ENCODE measurements around the gene GPER1. TPM values are rescaled to one million over a fixed set of nuclear protein-coding genes. Genes with fewer than 3 reads are reported as not detected.

GPER1 gene
- total and polyA plus RNA-seq, 2 experiments from 2014 or later: 3.4 to 5.2 TPM

DNA sequence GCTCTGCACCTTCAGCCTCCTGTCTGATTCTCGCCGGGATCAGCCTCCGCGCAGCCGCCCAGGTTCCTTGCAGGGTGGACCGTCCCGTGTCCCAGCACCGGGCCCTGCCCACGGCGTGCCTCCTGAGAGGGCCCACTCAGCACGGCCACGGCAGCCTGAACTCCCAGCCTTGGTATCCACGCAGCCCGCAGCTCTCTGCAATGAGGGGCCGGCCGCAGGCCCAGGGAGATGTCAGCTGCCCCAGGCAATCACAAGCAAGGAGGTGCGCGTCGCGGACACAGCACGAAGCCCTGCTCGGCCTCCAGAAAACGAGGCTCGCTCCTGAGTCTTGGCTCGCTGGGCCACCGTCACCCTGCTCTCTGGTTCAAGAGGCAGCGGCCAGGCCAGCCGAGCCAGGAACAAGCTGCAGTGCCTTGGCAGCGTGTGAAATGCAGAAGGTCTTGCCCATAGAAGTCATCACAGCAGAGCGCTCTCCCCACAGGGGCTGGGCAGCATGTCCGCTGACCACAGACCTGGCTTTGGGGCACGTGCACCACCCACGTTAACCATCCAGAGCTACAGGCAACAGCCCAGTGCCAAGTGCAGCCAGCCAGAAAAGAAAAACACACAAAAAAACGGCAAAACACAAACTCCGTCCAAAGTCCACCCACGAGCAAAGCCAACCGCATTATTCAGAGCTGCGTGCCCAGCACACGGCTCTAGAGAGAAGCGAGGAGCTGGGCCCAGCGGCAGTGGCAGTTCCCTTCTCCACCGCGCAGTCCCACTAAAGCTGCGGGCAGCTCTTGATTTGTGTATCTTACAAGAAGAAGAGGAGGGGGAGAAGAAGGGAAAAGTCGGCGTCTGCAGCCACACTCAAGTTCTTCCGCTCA lies 13.9 kb downstream of the GPER1 start:
- peaks cover under 1% of the 10 kb centered on the region for H3K4me1 ChIP-seq (ENCODE audit: low read depth)
- H3K9me3 ChIP-seq (ENCODE audit: low read depth): no peaks in the 10 kb centered on the region
- no peak overlapping the region for H3K4me3 ChIP-seq
- no peaks in the 10 kb centered on the region for H3K27me3 ChIP-seq
- TF ChIP-seq, protein P1, sequence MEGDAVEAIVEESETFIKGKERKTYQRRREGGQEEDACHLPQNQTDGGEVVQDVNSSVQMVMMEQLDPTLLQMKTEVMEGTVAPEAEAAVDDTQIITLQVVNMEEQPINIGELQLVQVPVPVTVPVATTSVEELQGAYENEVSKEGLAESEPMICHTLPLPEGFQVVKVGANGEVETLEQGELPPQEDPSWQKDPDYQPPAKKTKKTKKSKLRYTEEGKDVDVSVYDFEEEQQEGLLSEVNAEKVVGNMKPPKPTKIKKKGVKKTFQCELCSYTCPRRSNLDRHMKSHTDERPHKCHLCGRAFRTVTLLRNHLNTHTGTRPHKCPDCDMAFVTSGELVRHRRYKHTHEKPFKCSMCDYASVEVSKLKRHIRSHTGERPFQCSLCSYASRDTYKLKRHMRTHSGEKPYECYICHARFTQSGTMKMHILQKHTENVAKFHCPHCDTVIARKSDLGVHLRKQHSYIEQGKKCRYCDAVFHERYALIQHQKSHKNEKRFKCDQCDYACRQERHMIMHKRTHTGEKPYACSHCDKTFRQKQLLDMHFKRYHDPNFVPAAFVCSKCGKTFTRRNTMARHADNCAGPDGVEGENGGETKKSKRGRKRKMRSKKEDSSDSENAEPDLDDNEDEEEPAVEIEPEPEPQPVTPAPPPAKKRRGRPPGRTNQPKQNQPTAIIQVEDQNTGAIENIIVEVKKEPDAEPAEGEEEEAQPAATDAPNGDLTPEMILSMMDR (IDR thresholded peaks at IDR 0.05; ENCODE audit: low read depth, low read length): no peak
- no peak overlapping the region for H3K27ac ChIP-seq
- H3K36me3 ChIP-seq: no peaks in the 10 kb centered on the region
- no peak for DNase-seq (ENCODE audit: low read depth in 1 of 2, low spot score in 1 of 2)

DNA sequence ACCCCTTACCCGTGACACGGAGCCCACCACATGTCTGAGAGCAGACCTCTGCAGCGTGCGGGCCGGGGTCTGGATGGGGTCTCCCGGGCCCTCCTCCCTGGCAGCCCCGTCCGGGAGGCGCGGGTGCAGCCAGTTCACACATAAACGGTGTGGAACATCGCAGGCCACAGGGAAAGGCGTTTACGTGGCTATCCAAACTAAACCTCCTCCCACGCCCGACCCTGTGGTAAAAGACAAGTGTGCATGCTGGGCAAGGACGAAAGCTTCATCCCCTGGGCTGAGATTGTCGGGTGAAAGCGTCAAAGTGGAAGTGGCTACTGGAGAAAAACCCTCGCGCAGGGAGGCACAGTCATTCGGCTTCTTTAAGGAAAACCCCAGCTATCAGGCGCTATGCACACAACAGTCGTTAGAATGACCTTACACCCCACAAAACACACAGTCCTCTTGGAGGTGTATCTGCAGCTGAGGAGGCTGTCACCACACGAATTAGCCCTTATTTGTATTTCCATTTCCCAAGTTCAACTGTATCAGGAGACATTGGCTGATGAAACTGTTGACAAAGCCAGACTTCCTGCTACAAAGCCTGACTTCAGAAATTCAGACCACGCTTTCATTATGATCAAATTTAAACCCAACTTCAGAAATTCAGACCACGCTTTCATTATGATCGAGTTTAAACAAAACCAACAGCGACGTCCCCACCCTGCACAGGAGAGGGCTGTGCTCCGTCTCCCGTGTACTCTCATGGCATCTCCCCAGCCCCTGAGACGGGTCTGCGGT lies 15.3 kb downstream of the GPER1 start:
- Histone ChIP-seq H3K9me3 (ENCODE audit: low read depth) (no peaks in the 10 kb centered on the region), H3K4me1 (ENCODE audit: low read depth) (no peaks in the 10 kb centered on the region), H3K4me3 (no peak overlapping the region), H3K27ac (no peak overlapping the region), H3K36me3 (no peaks in the 10 kb centered on the region), H3K27me3 (no peaks in the 10 kb centered on the region)
- no peak for DNase-seq (ENCODE audit: low read depth in 1 of 2, low spot score in 1 of 2)
- TF ChIP-seq, protein P1 (IDR thresholded peaks at IDR 0.05; ENCODE audit: low read depth, low read length): no peak

DNA sequence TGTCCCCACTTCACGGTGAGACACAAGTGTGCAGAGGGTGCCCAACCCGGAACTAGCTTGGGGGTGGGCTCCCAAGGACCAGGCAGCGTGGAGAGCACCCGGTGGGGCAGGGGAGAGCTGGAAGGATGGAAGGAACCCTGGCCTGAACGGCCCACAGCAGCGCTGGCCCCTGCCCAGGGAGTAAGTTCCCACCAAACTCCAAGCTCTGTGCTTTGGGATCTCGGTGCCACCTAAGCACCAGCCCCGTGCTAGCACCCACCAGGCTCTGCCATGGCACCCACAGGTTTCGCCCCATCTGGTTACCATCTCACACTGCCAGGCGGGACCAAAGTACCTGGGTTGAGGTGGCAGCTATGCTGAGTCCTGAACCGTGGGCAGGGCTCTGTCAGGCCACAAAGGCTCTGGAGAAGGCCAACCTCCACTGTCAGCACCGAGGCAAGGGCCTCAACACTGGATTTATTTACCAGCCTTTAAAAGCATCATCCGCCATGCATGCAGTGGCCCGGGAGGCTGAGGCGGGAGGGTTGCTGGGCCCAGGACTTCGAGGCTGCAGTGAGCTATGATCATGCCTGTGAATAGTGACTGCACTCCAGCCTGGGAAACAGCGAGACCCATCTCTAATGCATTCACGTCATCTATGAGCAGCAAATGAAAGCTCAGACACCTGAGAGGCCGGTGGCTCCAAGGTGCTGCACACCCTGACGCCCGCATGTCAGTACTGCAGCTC lies 16.0 kb downstream of the GPER1 start:
- H3K36me3 ChIP-seq: no peaks in the 10 kb centered on the region
- H3K4me1 ChIP-seq (ENCODE audit: low read depth): no peaks in the 10 kb centered on the region

GRCh38 chr7:1104516-1105179 lies 16.7 kb downstream of the GPER1 start:
- TF ChIP-seq, protein P1 (IDR thresholded peaks at IDR 0.05; ENCODE audit: low read depth, low read length): no peak
- H3K9me3 ChIP-seq (ENCODE audit: low read depth): no peaks in the 10 kb centered on the region
- no peaks in the 10 kb centered on the region for H3K36me3 ChIP-seq
- no peak overlapping the region for H3K4me3 ChIP-seq
- H3K4me1 ChIP-seq (ENCODE audit: low read depth): no peaks in the 10 kb centered on the region
- DNase-seq (ENCODE audit: low read depth in 1 of 2, low spot score in 1 of 2): no peak
- no peak overlapping the region for H3K27ac ChIP-seq
- no peaks in the 10 kb centered on the region for H3K27me3 ChIP-seq

More for the DNA sequence above, 16.0 kb downstream of the GPER1 start:
- H3K4me3 ChIP-seq: no peak overlapping the region
- no peak for DNase-seq (ENCODE audit: low read depth in 1 of 2, low spot score in 1 of 2)
- no peaks in the 10 kb centered on the region for H3K9me3 ChIP-seq (ENCODE audit: low read depth)
- no peaks in the 10 kb centered on the region for H3K27me3 ChIP-seq
- no peak overlapping the region for H3K27ac ChIP-seq
- TF ChIP-seq, protein P1 (IDR thresholded peaks at IDR 0.05; ENCODE audit: low read depth, low read length): no peak

GRCh38 chr7:1105189-1105588 lies 17.3 kb downstream of the GPER1 start:
- Histone ChIP-seq H3K27ac (no peak overlapping the region), H3K4me3 (no peak overlapping the region), H3K9me3 (ENCODE audit: low read depth) (no peaks in the 10 kb centered on the region), H3K36me3 (no peaks in the 10 kb centered on the region), H3K27me3 (no peaks in the 10 kb centered on the region), H3K4me1 (ENCODE audit: low read depth) (no peaks in the 10 kb centered on the region)
- TF ChIP-seq, protein P1 (IDR thresholded peaks at IDR 0.05; ENCODE audit: low read depth, low read length): no peak
- no peak for DNase-seq (ENCODE audit: low read depth in 1 of 2, low spot score in 1 of 2)

Data from cardiac muscle cell (in vitro differentiated cells and primary cell).